Adrenal gland (tissue), 5 donors: Measurements from ENCODE around the gene L2HGDH.

Experiments used
- CTCF ChIP-seq, 6 experiments: fragments of 450-650 bp in 4 of 6; fragments of 200-600 bp in 2 of 6; sonication (generic) in 1 of 6; IDR thresholded peaks; 1 replicate in 5 of 6; 2 replicates in 1 of 6; pipeline versions ENCODE4 v1.5.1 to v1.8.0; 2016 to 2021; ENCODE audit warnings: antibody characterized with exemption in 6 of 6, mild to moderate bottlenecking in 2 of 6, moderate library complexity in 1 of 6
- POLR2A ChIP-seq, 2 donors: fragments of 450-650 bp; IDR thresholded peaks; one replicate each; pipeline ENCODE4 v1.6.1; 2017; ENCODE audit warnings: antibody characterized with exemption in 2 of 2, mild to moderate bottlenecking in 2 of 2, moderate library complexity in 1 of 2
- donor health status: DM: no; HTN: no; CAD: no.

- no peak for TF ChIP-seq CTCF (IDR thresholded peaks at IDR 0.05)
- TF ChIP-seq POLR2A (IDR thresholded peaks at IDR 0.05): no peak
Measured at GRCh38 chr14:50263321-50263720, 48.7 kb downstream of the L2HGDH start.
